Stimulated activated CD8-positive, alpha-beta memory T cell treated with anti-CD3 and anti-CD28 coated beads, Interleukin-4, amount 100 ng/mL, for 1 hour (primary cell): ENCODE measurements around the gene ABCB8.

Experiments used
- DNase-seq, 2 donors: peaks; one replicate each; pipeline ENCODE4 v3.0.0-alpha.2; 2020; ENCODE audit warnings: low read depth in 2 of 2, low spot score in 1 of 2

The ABCB8 gene

GRCh38 chr7:151085329-151085690 is 57.1 kb downstream of the ABCB8 start:
- no peak for DNase-seq

- no peak for DNase-seq
Measured at GRCh38 chr7:151085691-151086620, 57.7 kb downstream of the ABCB8 start, which contains the start of gene AGAP3. TSS of gene AGAP3 (plus strand) at chr7:151086475. CDS start at chr7:151086742, 267 bp downstream.

GRCh38 chr7:151086802-151087244 is 58.6 kb downstream of the ABCB8 start:
- DNase-seq, result no peak

- no peak for DNase-seq
Measured at GRCh38 chr7:151087245-151088018, 59.2 kb downstream of the ABCB8 start.

- no peak for DNase-seq
Measured at GRCh38 chr7:151088019-151088855, 60.0 kb downstream of the ABCB8 start.

- no peak for DNase-seq
Measured at GRCh38 chr7:151088856-151089699, 60.8 kb downstream of the ABCB8 start.

GRCh38 chr7:151089893-151090730 is 61.9 kb downstream of the ABCB8 start:
- no peak for DNase-seq

- no peak for DNase-seq
Measured at GRCh38 chr7:151091003-151091402, 62.8 kb downstream of the ABCB8 start.

- DNase-seq, result no peak
Measured at GRCh38 chr7:151091431-151091830, 63.2 kb downstream of the ABCB8 start.

GRCh38 chr7:151091988-151092387 is 63.7 kb downstream of the ABCB8 start:
- no peak for DNase-seq

GRCh38 chr7:151093748-151094147 is 65.5 kb downstream of the ABCB8 start:
- no peak for DNase-seq

GRCh38 chr7:151094675-151095074 is 66.4 kb downstream of the ABCB8 start:
- no peak for DNase-seq

- no peak for DNase-seq
Measured at GRCh38 chr7:151095123-151095797, 67.0 kb downstream of the ABCB8 start.

GRCh38 chr7:151095828-151096475 is 67.7 kb downstream of the ABCB8 start:
- DNase-seq, result no peak
